ENCODE measurements around the gene FRMD4A.

DNA sequence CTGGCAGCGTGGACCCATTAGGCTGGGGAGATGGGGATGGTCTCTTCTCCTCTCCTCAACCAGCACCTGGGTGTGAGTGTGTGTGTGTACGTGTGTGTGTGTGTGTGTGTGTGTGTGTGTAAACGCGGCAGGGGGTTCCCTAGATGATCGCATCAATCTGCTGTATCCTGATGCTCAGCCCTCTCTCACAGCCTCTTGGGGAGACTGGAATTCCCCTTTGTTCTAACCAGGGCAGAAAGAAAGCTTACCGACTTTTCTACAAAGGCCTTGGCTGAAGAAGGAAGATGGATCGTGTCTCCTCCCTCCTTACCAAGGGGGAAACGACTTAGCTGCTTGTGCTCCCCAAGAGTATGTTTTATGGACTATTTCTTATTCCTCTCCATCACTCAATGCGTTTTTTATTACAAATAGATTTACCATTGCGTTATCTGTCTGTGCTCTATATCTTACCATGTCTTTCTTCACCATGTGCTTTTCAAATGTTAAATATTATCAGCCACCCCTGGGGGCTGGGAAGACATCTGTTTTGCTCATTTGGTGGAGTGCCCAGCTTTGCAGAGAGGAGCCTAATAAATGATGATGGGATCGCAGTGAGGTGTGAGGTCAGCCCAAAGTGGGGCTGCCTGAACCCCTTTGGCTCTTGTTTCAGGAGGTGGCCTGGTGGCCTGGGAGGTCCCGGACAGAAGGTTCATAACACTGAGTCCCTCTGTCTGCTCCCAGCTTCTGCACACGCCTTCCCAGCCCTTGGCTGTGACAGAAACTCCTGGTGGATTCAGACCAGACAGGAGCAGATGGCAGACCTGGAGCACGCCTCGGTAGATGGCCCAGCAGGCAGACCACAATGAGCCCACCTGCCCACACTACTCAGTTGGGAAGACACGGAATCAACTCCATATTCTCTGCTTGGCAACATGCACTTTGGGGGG, 481.9 kb downstream of the FRMD4A start:
- TF ChIP-seq, protein P1, sequence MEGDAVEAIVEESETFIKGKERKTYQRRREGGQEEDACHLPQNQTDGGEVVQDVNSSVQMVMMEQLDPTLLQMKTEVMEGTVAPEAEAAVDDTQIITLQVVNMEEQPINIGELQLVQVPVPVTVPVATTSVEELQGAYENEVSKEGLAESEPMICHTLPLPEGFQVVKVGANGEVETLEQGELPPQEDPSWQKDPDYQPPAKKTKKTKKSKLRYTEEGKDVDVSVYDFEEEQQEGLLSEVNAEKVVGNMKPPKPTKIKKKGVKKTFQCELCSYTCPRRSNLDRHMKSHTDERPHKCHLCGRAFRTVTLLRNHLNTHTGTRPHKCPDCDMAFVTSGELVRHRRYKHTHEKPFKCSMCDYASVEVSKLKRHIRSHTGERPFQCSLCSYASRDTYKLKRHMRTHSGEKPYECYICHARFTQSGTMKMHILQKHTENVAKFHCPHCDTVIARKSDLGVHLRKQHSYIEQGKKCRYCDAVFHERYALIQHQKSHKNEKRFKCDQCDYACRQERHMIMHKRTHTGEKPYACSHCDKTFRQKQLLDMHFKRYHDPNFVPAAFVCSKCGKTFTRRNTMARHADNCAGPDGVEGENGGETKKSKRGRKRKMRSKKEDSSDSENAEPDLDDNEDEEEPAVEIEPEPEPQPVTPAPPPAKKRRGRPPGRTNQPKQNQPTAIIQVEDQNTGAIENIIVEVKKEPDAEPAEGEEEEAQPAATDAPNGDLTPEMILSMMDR (conservative IDR thresholded peaks at IDR 0.05; ENCODE audit: low read depth, low read length): no peak
- TF ChIP-seq EZH2 (IDR thresholded peaks at IDR 0.05; ENCODE audit: low read length, unreplicated experiment): no peak
